HEK293 (cell line): ENCODE data around the gene LYSMD3.

ENCODE experiments used
- CTCF ChIA-PET: fragments of 350-600 bp; formaldehyde crosslinking; extraction: SDS; loops from one replicate; lab custom pipeline; 2021; ENCODE audit warnings: antibody characterized with exemption; lab: Yijun Ruan, JAX
- POLR2A ChIA-PET: fragments of 300-600 bp; formaldehyde crosslinking; extraction: SDS; loops from one replicate; lab custom pipeline; 2020; ENCODE audit warnings: antibody characterized with exemption, inconsistent platforms; lab: Yijun Ruan, JAX
- H3K27ac ChIP-seq: fragments of 200-500 bp; sonication (Bioruptor generic); 2 replicates; pipeline ENCODE4 v1.5.1; 2014; ENCODE audit warnings: low read depth, low read length, control low read depth, inconsistent platforms; ENCODE audit errors: extremely low read depth
- H3K36me3 ChIP-seq, 2 experiments: fragments of 200-500 bp in 1 of 2; sonication (Bioruptor generic) in 1 of 2; 1 replicate in 1 of 2; 2 replicates in 1 of 2; pipeline ENCODE4 v1.5.1; 2014 to 2017; ENCODE audit warnings: inconsistent platforms in 2 of 2, low read length in 2 of 2; ENCODE audit not compliant: control insufficient read depth in 2 of 2, insufficient read depth in 1 of 2
- H3K4me1 ChIP-seq: fragments of 200-500 bp; sonication (Bioruptor generic); 2 replicates; pipeline ENCODE4 v1.5.1; 2014; ENCODE audit warnings: mild to moderate bottlenecking, low read length, inconsistent platforms; ENCODE audit not compliant: control insufficient read depth, insufficient read depth
- H3K4me3 ChIP-seq: 2 replicates; pipeline ENCODE4 v1.5.1; 2011; ENCODE audit warnings: low read depth, mild to moderate bottlenecking, control low read depth, low read length, moderate library complexity
- H3K9me3 ChIP-seq: fragments of 200-500 bp; sonication (Bioruptor generic); 2 replicates; pipeline ENCODE4 v1.5.1; 2014; ENCODE audit warnings: low read depth, low read length, inconsistent platforms; ENCODE audit not compliant: control insufficient read depth, insufficient read depth
- BCL6B ChIP-seq: fragments of 450-650 bp; formaldehyde crosslinking; IDR thresholded peaks from 2 replicates; pipeline ENCODE4 v1.5.1; 2017; ENCODE audit warnings: missing biosample characterization, missing genetic modification characterization
- GFI1B ChIP-seq: fragments of 450-650 bp; formaldehyde crosslinking; IDR thresholded peaks from 2 replicates; pipeline ENCODE4 v1.5.1; 2016; ENCODE audit warnings: missing biosample characterization, missing genetic modification characterization
- HOXC10 ChIP-seq: sonication (generic); formaldehyde crosslinking; IDR thresholded peaks from 2 replicates; pipeline ENCODE4 v1.8.1; 2023; ENCODE audit warnings: mild to moderate bottlenecking, missing genetic modification reagents
- HOXD13 ChIP-seq: sonication (generic); formaldehyde crosslinking; IDR thresholded peaks from 2 replicates; pipeline ENCODE4 v1.8.0; 2022; ENCODE audit warnings: missing genetic modification reagents, borderline replicate concordance
- KLF1 ChIP-seq: fragments of 450-650 bp; formaldehyde crosslinking; IDR thresholded peaks from 2 replicates; pipeline ENCODE4 v1.5.1; 2016; ENCODE audit warnings: missing biosample characterization, missing genetic modification characterization
- KLF9 ChIP-seq: fragments of 450-650 bp; formaldehyde crosslinking; IDR thresholded peaks from 2 replicates; pipeline ENCODE4 v1.5.1; 2016; ENCODE audit warnings: missing biosample characterization, missing genetic modification characterization, low read depth
- OSR2 ChIP-seq: fragments of 450-650 bp; formaldehyde crosslinking; IDR thresholded peaks from 2 replicates; pipeline ENCODE4 v1.5.1; 2016; ENCODE audit warnings: missing biosample characterization, missing genetic modification characterization
- TCF7L2 ChIP-seq: IDR thresholded peaks from 2 replicates; pipeline ENCODE4 v1.6.1; 2011; ENCODE audit warnings: low read depth, mild to moderate bottlenecking, inconsistent platforms, low read length, moderate library complexity, borderline replicate concordance
- YY2 ChIP-seq: fragments of 450-650 bp; formaldehyde crosslinking; IDR thresholded peaks from 2 replicates; pipeline ENCODE4 v1.5.1; 2016; ENCODE audit warnings: missing biosample characterization, missing genetic modification characterization
- ZFP69B ChIP-seq: fragments of 450-650 bp; formaldehyde crosslinking; IDR thresholded peaks from 2 replicates; pipeline ENCODE4 v1.5.1; 2016; ENCODE audit warnings: missing biosample characterization, missing genetic modification characterization
- ZIC2 ChIP-seq: fragments of 450-650 bp; formaldehyde crosslinking; IDR thresholded peaks from 2 replicates; pipeline ENCODE4 v1.5.1; 2016; ENCODE audit warnings: missing biosample characterization, missing genetic modification characterization
- ZNF10 ChIP-seq: fragments of 450-650 bp; formaldehyde crosslinking; IDR thresholded peaks from 2 replicates; pipeline ENCODE4 v1.5.1; 2017; ENCODE audit warnings: missing biosample characterization, missing genetic modification characterization
- ZNF148 ChIP-seq: fragments of 450-650 bp; formaldehyde crosslinking; IDR thresholded peaks from 2 replicates; pipeline ENCODE4 v1.5.0; 2017; ENCODE audit warnings: missing biosample characterization, missing genetic modification characterization, borderline replicate concordance
- ZNF214 ChIP-seq: fragments of 450-650 bp; formaldehyde crosslinking; IDR thresholded peaks from 2 replicates; pipeline ENCODE4 v1.5.1; 2017; ENCODE audit warnings: missing biosample characterization, mild to moderate bottlenecking, missing genetic modification characterization, borderline replicate concordance
- ZNF248 ChIP-seq: fragments of 450-650 bp; formaldehyde crosslinking; IDR thresholded peaks from 2 replicates; pipeline ENCODE4 v1.5.1; 2017; ENCODE audit warnings: missing biosample characterization, missing genetic modification characterization
- ZNF274 ChIP-seq, 2 experiments: fragments of 200-500 bp in 1 of 2; fragments of 450-650 bp in 1 of 2; sonication (Bioruptor generic) in 1 of 2; formaldehyde crosslinking in 1 of 2; IDR thresholded peaks; 2 replicates each; pipeline versions ENCODE4 v1.5.1 to v1.6.1; 2014 to 2016; ENCODE audit warnings: borderline replicate concordance in 1 of 2, inconsistent platforms in 1 of 2, low read length in 1 of 2, missing biosample characterization in 1 of 2, missing genetic modification characterization in 1 of 2
- ZNF37A ChIP-seq: fragments of 450-650 bp; IDR thresholded peaks from 2 replicates; pipeline ENCODE4 v1.5.1; 2018; ENCODE audit warnings: missing biosample characterization, missing genetic modification characterization
- ZNF394 ChIP-seq: fragments of 450-650 bp; formaldehyde crosslinking; IDR thresholded peaks from 2 replicates; pipeline ENCODE4 v1.5.1; 2016; ENCODE audit warnings: missing biosample characterization, missing genetic modification characterization, mild to moderate bottlenecking, moderate library complexity, borderline replicate concordance
- ZNF423 ChIP-seq: fragments of 450-650 bp; formaldehyde crosslinking; IDR thresholded peaks from 2 replicates; pipeline ENCODE4 v1.5.1; 2016; ENCODE audit warnings: missing biosample characterization, missing genetic modification characterization
- ZNF473 ChIP-seq: fragments of 450-650 bp; formaldehyde crosslinking; IDR thresholded peaks from 2 replicates; pipeline ENCODE4 v1.5.1; 2017; ENCODE audit warnings: missing biosample characterization, missing genetic modification characterization
- ZNF585B ChIP-seq: fragments of 450-650 bp; formaldehyde crosslinking; IDR thresholded peaks from 2 replicates; pipeline ENCODE4 v1.5.1; 2016; ENCODE audit warnings: missing biosample characterization, missing genetic modification characterization
- ZNF610 ChIP-seq: fragments of 450-650 bp; formaldehyde crosslinking; IDR thresholded peaks from 2 replicates; pipeline ENCODE4 v1.5.1; 2016; ENCODE audit warnings: missing biosample characterization, missing genetic modification characterization, borderline replicate concordance
- ZNF664 ChIP-seq: fragments of 450-650 bp; formaldehyde crosslinking; IDR thresholded peaks from 2 replicates; pipeline ENCODE4 v1.5.1; 2016; ENCODE audit warnings: missing biosample characterization, missing genetic modification characterization
- ZNF670 ChIP-seq: fragments of 450-650 bp; formaldehyde crosslinking; IDR thresholded peaks from 2 replicates; pipeline ENCODE4 v1.5.1; 2016; ENCODE audit warnings: missing biosample characterization, missing genetic modification characterization, low read depth
- ZNF677 ChIP-seq: fragments of 450-650 bp; IDR thresholded peaks from 2 replicates; pipeline ENCODE4 v1.5.0; 2018; ENCODE audit warnings: missing biosample characterization, mild to moderate bottlenecking, missing genetic modification characterization, moderate library complexity
- ZNF747 ChIP-seq: fragments of 450-650 bp; formaldehyde crosslinking; IDR thresholded peaks from 2 replicates; pipeline ENCODE4 v1.5.1; 2016; ENCODE audit warnings: missing biosample characterization, missing genetic modification characterization
- ZNF768 ChIP-seq: fragments of 450-650 bp; formaldehyde crosslinking; IDR thresholded peaks from 2 replicates; pipeline ENCODE4 v1.5.1; 2018; ENCODE audit warnings: missing biosample characterization, mild to moderate bottlenecking, missing genetic modification characterization
- ZNF776 ChIP-seq: fragments of 450-650 bp; formaldehyde crosslinking; IDR thresholded peaks from 2 replicates; pipeline ENCODE4 v1.5.0; 2017; ENCODE audit warnings: missing biosample characterization, missing genetic modification characterization, borderline replicate concordance
- ZNF785 ChIP-seq: fragments of 450-650 bp; formaldehyde crosslinking; IDR thresholded peaks from 2 replicates; pipeline ENCODE4 v1.5.1; 2016; ENCODE audit warnings: missing biosample characterization, missing genetic modification characterization
- ZNF792 ChIP-seq: fragments of 450-650 bp; formaldehyde crosslinking; IDR thresholded peaks from 2 replicates; pipeline ENCODE4 v1.5.1; 2016; ENCODE audit warnings: missing biosample characterization, missing genetic modification characterization

The LYSMD3 gene

DNA sequence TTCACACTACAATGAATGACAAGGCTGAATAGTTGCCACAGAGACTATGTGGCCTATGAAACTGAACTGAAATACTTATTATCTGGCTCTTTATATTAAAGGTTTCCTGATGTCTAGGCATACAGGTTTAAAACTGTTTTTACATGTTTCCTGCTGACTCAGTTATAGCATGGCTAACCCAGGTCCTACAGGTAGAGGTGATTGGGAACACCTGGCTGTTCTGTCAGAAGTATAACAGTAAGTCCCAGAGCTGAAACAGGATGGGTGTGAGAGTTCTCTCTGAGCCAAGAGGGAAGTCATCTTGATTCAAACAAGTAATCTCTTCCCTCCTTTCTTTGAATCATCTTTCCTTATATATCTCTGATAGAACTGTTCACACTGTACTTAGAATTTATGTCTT, 24.3 kb upstream of the LYSMD3 start:
- H3K4me1 ChIP-seq, result peaks cover 12% of the 10 kb centered on the region
- H3K4me3 ChIP-seq, result no peak overlapping the region
- H3K36me3 ChIP-seq, result no peaks in the 10 kb centered on the region
- no peak overlapping the region for H3K27ac ChIP-seq
- ChIA-PET POLR2A (no interaction called here), CTCF (no interaction called here)
- no peaks in the 10 kb centered on the region for H3K9me3 ChIP-seq
- no peak for TF ChIP-seq ZNF248 (tag by site-specific recombination)
- TF ChIP-seq ZNF10 (tag by site-specific recombination), result no peak
- TF ChIP-seq GFI1B (tag by site-specific recombination), result no peak
- no peak for TF ChIP-seq KLF1 (tag by site-specific recombination)
- TF ChIP-seq ZNF768, result no peak
- no peak for TF ChIP-seq ZNF214 (tag by site-specific recombination)
- TF ChIP-seq ZNF785 (tag by site-specific recombination), result no peak
- TF ChIP-seq ZNF664, result no peak
- TF ChIP-seq ZFP69B (tag by site-specific recombination), result no peak
- no peak for TF ChIP-seq ZNF394 (tag by site-specific recombination)
- no peak for TF ChIP-seq HOXC10 (CRISPR knock-in tag)
- TF ChIP-seq ZNF585B, result no peak
- no peak for TF ChIP-seq YY2 (tag by site-specific recombination)
- TF ChIP-seq OSR2 (tag by site-specific recombination), result no peak
- no peak for TF ChIP-seq ZIC2 (tag by site-specific recombination)
- no peak for TF ChIP-seq KLF9 (tag by site-specific recombination)
- no peak for TF ChIP-seq ZNF37A (tag by site-specific recombination)
- TF ChIP-seq ZNF792, result no peak

- no peak overlapping the region for H3K27ac ChIP-seq
- H3K4me1 ChIP-seq, result peaks cover 12% of the 10 kb centered on the region
- CTCF ChIA-PET, result interaction anchor here (0.7 kb wide), 1 partner anchor 19 kb away, joined by 3 read pairs; no protein-coding TSS in a partner anchor
- H3K36me3 ChIP-seq, result no peaks in the 10 kb centered on the region
- POLR2A ChIA-PET, result no interaction called here
- TF ChIP-seq TCF7L2 (no peak), BCL6B (tag by site-specific recombination) (no peak), ZNF610 (tag by site-specific recombination) (no peak)
- TF ChIP-seq, all 188 proteins: peak for 0
- Histone ChIP-seq H3K9me3 (no peaks in the 10 kb centered on the region), H3K4me3 (no peak overlapping the region)
These were observed 22.0 kb upstream of the LYSMD3 start for GRCh38 chr5:90551376-90551775.

DNA sequence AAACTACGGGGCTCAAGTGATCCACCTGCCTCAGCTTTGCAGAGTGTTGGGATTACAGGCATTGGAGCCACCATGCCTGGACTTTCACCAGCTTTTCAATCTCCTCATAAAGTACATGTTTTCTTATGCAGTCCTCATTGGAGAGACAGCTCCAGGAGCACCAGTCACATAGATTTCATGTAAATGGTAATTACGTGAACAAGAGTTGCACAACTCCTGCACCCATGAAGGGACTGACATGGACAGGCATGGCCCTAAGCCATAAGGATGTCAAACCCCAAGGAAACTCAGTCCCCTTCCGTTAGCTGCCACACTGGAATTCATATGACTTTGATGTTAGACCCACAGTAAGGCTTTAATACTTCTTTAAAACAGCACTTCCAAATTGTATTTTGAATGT, 21.6 kb upstream of the LYSMD3 start:
- ChIA-PET CTCF (no interaction called here), POLR2A (interaction anchor here (1.2 kb wide), 1 partner anchor 11 kb away, joined by 5 read pairs; no protein-coding TSS in a partner anchor)
- no peaks in the 10 kb centered on the region for H3K9me3 ChIP-seq
- H3K27ac ChIP-seq, result no peak overlapping the region
- peaks cover 13% of the 10 kb centered on the region for H3K4me1 ChIP-seq
- no peak overlapping the region for H3K4me3 ChIP-seq
- H3K36me3 ChIP-seq, result no peaks in the 10 kb centered on the region
- no peak for TF ChIP-seq ZNF148 (tag by site-specific recombination)
- no peak for TF ChIP-seq ZNF610 (tag by site-specific recombination)
- no peak for TF ChIP-seq ZNF473
- no peak for TF ChIP-seq ZNF670
- TF ChIP-seq ZNF214 (tag by site-specific recombination), result no peak
- no peak for TF ChIP-seq ZNF423 (tag by site-specific recombination)
- TF ChIP-seq ZFP69B (tag by site-specific recombination), result no peak
- TF ChIP-seq ZNF677 (tag by site-specific recombination), result no peak
- TF ChIP-seq HOXD13, result no peak
- no peak for TF ChIP-seq ZNF274 (IDR thresholded peaks at IDR 0.05; ENCODE audit: low read length)
- TF ChIP-seq ZNF274 (tag by site-specific recombination; IDR thresholded peaks at IDR 0.05; ENCODE audit: borderline replicate concordance), result no peak
- no peak for TF ChIP-seq ZNF747 (tag by site-specific recombination)
- no peak for TF ChIP-seq ZNF776 (tag by site-specific recombination)
